Occipital lobe (tissue), 2 donors: Measurements from ENCODE around the gene BCL2. TPM values are rescaled to one million over a fixed set of nuclear protein-coding genes. Genes with fewer than 3 reads are reported as not detected.

Source experiments
- DNase-seq: peaks from one replicate; lab custom pipeline; 2025; lab: John Stamatoyannopoulos, UW
- total RNA-seq: library from RNA; depleted of rRNA; stranded (reverse); fragments of >200 nt; gene quantifications from one replicate; pipeline ENCODE4 v1.2.3, GENCODE V29; 2014

The BCL2 gene
- total RNA-seq, 1 donor from 2014 or later: 30.6 TPM

GRCh38 chr18:63183952-63184770, 135.4 kb downstream of the BCL2 start:
- DNase-seq: no peak

GRCh38 chr18:63183378-63183777, 136.2 kb downstream of the BCL2 start:
- no peak for DNase-seq

GRCh38 chr18:63182861-63183260, 136.7 kb downstream of the BCL2 start:
- no peak for DNase-seq

- DNase-seq: no peak
Observed at GRCh38 chr18:63182310-63182772, 137.2 kb downstream of the BCL2 start.

GRCh38 chr18:63181706-63182309, 137.8 kb downstream of the BCL2 start:
- DNase-seq: no peak

- no peak for DNase-seq
Observed at GRCh38 chr18:63180971-63181376, 138.6 kb downstream of the BCL2 start.

GRCh38 chr18:63180321-63180720, 139.2 kb downstream of the BCL2 start:
- DNase-seq: no peak

GRCh38 chr18:63179422-63179821, 140.1 kb downstream of the BCL2 start:
- DNase-seq: no peak

GRCh38 chr18:63178971-63179370, 140.6 kb downstream of the BCL2 start:
- DNase-seq: no peak

GRCh38 chr18:63177919-63178821, 141.4 kb downstream of the BCL2 start:
- no peak for DNase-seq

GRCh38 chr18:63177259-63177658, 142.3 kb downstream of the BCL2 start:
- no peak for DNase-seq

- no peak for DNase-seq
Observed at GRCh38 chr18:63175264-63175663, 144.3 kb downstream of the BCL2 start.

- DNase-seq: no peak
Observed at GRCh38 chr18:63173983-63174382, 145.6 kb downstream of the BCL2 start.

GRCh38 chr18:63169853-63170252, 149.7 kb downstream of the BCL2 start:
- DNase-seq: no peak

- DNase-seq: no peak
Observed at GRCh38 chr18:63168287-63168686, 151.3 kb downstream of the BCL2 start.

- DNase-seq: no peak
Observed at GRCh38 chr18:63166142-63166541, 153.4 kb downstream of the BCL2 start.

- no peak for DNase-seq
Observed at GRCh38 chr18:63164396-63164795, 155.2 kb downstream of the BCL2 start.

GRCh38 chr18:63162271-63163014, 157.1 kb downstream of the BCL2 start:
- DNase-seq: no peak

GRCh38 chr18:63161761-63162195, 157.8 kb downstream of the BCL2 start:
- DNase-seq: peak; percentile 71

- DNase-seq: no peak
Observed at GRCh38 chr18:63161032-63161760, 158.4 kb downstream of the BCL2 start.
